SW 1271 (cell line): ENCODE data around the gene UCK1.

Source experiments
- DNase-seq, 2 experiments: peaks; one replicate each; lab custom pipeline; 2025; lab: John Stamatoyannopoulos, UW

UCK1 gene

DNA sequence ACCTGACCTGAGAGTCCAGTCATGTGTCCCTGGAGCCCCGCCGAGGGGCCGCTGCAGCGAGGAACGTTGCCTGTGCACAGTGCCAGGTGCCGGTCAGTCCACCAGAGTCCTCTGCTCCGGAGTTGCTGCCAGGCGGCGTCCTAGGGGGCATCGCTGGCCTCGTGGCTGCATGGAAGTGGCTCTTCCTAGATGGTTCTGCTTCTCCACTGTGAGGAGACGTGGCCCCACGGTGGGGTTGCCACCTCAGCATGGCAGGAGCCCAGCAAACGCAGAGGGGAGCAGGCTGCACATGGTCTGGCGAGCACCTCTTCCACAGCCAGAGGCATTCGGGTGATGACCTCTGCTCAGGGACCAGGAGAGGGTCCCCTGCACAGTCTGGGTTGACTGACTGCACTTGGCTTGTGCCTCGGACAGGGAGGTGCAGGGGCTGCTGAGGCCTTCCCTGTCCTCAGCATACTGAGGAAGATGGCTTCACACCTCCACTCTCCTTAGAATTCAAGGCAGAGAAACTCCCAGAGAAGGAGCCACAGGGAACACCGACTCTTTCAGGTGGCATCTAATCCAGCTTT lies 54.2 kb downstream of the UCK1 start:
- no peak for DNase-seq

DNA sequence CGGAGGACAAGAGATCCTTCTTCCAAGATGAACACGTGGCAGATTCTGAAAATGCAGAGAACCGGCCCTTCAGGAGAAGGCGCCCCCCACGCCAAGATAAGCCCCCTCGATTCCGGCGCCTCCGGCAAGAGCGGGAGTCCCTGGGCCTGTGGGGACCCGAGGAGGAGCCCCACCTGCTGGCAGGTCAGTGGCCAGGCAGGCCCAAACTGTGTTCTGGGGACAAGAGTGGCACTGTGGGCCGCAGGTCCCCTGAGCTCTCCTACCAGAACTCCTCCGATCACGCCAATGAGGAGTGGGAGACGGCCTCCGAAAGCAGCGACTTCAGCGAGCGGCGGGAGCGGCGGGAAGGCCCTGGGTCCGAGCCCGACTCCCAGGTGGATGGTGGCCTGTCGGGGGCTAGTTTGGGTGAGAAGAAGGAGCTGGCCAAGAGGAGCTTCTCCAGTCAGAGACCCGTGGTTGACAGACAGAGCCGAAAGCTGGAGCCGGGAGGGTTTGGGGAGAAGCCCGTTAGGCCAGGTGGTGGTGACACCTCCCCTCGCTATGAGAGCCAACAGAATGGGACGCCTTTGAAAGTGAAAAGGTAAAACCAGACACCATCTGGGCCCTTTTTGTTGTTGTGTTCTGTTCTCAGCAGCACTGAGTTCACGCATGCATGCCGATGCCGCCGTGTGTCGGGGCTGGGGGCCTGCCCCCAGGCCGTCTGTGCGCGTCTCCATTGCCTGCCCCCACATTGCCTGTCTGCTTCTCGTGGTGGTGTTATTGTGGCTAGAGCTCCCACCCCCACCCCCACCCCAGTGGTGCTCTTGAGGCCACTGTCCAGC lies 54.9 kb downstream of the UCK1 start:
- no peak for DNase-seq

DNA sequence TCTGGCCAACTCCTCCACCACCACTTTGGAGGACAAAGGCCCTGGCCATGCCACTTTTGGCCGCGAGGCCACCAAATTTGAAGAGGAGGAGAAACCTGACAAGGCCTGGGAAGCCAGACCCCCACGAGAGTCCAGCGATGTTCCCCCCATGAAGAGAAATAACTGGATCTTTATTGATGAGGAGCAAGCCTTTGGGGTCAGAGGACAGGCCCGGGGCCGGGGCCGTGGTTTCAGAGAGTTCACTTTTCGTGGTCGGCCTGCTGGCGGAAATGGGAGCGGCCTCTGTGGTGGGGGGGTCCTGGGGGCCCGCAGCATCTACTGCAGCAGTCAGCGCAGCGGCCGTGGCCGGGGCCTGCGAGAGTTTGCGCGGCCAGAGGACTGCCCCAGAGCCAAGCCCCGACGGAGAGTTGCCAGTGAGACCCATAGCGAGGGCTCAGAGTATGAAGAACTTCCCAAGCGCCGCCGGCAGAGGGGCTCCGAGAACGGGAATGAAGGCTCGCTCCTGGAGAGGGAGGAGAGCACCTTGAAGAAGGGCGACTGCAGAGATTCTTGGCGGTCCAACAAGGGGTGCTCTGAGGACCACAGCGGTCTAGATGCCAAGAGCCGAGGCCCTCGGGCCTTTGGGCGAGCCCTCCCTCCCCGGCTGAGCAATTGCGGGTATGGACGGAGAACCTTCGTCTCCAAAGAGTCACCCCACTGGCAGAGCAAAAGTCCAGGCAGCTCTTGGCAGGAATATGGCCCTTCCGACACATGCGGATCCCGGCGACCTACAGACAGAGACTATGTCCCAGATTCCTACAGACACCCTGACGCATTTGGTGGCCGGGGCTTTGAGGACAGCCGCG lies 55.7 kb downstream of the UCK1 start:
- no peak for DNase-seq

DNA sequence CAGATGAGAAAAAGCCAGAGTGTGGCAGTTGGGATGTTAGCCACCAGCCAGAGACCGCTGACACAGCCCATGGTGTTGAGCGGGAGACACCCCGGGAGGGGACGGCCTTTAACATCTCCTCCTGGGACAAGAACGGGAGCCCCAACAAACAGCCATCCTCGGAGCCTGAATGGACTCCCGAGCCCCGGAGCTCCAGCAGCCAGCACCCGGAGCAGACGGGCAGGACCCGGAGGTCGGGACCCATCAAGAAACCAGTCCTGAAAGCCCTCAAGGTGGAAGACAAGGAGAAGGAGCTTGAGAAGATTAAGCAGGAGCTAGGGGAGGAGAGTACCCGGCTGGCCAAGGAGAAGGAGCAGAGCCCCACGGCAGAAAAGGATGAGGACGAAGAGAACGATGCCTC lies 56.4 kb downstream of the UCK1 start:
- no peak for DNase-seq

DNA sequence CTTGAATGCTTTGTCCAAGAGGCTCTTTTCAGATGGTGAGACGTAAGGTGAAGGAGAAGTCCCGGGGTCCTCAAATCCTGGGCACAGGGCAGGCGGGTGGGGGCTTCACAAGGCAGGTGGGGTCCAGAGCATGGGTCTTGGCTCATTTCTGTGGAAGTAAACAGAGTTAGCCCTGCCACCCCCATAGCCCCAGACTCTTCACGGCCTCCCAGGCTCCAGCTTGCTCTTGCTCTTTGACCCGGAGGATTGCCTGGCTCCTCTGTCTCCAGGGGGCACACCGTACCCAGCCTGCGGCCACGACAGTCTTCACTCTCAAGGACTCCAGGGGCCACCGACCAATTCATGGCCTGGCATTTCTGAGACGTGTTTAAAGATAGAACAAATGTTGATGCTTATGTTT lies 57.2 kb downstream of the UCK1 start:
- DNase-seq = no peak
